GM21367 (cell line): ENCODE data around the gene GNRH2.
"Not testable (repeated sequence)": the region's sequence is repeated elsewhere in the genome, so short reads cannot be mapped to it uniquely, and the experiment has no call there.

Experiments
- ATAC-seq: cut with Tn5 transposase; IDR thresholded peaks from one replicate; pipeline ENCODE4 v1.9.1; 2021; ENCODE audit not compliant: unreplicated experiment

Gene GNRH2

DNA sequence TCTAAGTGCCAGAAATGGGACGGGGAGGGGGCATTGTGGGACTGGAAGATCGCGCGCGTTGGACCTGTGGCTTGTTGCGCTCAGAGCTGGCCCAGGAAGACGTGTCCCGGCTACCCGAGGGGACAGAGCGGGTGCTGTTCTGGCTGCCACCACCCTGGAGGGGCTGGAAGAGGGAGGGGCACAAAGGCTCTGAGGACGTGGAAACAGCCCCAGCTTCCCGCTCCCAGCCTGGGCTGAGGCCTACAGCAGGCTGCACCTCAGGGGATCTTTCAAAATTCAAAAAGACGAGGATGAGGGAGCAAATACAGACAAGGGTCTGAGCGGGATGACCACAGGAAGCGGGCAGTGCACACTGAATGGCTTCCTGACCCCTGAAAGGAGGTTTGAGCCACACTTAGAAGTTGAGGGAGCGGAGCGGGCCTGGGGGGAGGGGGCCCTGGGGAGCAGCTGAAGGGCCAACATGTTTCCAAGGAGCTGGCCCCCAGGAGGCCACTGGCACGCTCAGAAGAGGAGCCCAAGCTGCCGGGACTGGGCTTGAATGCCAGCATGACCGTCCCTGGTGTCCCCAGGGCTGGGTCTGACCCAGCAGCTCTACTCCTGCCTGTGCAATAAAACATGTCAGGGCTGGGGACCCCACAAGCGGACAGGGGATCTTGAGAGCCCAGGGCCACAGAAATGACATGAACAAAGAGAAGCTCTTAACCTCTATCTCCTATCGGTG is 29.3 kb downstream of the GNRH2 start:
- no peak for ATAC-seq

DNA sequence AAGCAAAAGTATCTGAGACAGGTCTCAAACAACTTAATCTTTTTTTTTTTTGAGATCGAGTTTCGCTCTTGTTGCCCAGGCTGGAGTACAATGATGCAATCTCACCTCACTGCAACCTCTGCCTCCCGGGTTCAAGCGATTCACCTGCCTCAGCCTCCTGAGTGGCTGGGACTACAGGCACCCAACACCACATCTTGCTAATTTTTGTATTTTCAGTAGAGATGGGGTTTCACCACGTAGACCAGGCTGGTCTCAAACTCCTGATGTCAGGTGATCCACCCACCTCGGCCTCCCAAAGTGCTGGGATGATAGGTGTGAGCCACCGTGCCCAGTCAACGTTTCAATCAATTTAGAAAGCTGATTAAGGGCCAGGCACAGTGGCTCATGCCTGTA is 29.8 kb downstream of the GNRH2 start:
- not testable (repeated sequence) for ATAC-seq

DNA sequence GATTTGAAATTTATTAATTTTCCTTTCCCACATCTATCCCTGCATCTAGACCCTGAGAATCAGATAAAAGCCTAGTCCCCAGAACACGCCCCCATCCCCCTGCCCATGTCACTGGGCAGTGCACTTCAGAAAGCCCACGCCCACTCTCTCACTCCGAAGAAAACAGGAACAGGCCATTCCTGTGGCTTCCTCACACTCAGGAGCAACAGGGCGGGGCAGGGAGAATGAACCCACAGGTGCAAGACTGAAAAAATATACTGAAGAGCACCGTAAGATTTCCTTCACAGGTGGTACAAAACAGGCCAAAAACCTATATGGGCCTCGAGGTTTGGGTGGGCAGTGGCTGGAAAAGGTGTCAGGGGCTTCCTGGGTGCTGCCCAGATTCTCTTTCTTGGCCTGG is 31.4 kb downstream of the GNRH2 start:
- ATAC-seq = no peak

GRCh38 chr20:3075315-3075714 is 31.9 kb downstream of the GNRH2 start:
- not testable (repeated sequence) for ATAC-seq

DNA sequence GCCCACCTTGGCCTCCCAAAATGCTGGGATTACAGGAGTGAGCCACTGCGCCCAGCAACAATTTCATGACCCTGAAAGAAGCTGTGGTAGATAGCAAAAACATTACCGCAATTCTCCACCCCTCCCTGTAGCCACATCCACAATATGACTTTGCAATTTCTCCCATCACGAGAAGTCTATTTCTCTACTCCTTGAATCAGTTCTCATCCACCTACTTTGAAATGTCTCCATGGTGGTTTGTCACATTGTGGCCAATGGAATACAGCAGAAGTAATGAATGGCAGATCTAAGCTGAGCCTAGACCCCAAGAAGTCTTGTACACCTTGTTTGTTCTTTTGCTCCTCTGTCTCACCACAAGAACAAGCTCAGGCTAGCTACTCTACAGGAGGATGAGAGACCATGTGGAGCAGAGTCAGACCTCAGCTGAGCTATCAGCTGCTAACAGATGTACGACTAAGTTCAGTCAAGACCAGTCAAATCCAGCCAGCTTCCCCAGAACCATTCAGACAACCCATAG is 34.3 kb downstream of the GNRH2 start:
- no peak for ATAC-seq

- no peak for ATAC-seq
Observed at GRCh38 chr20:3080939-3081388, 37.5 kb downstream of the GNRH2 start.

- no peak for ATAC-seq
Observed at GRCh38 chr20:3081641-3082040, 38.2 kb downstream of the GNRH2 start.

GRCh38 chr20:3082306-3082951 is 39.0 kb downstream of the GNRH2 start:
- no peak for ATAC-seq

GRCh38 chr20:3082955-3083952 is 39.8 kb downstream of the GNRH2 start:
- ATAC-seq = no peak

DNA sequence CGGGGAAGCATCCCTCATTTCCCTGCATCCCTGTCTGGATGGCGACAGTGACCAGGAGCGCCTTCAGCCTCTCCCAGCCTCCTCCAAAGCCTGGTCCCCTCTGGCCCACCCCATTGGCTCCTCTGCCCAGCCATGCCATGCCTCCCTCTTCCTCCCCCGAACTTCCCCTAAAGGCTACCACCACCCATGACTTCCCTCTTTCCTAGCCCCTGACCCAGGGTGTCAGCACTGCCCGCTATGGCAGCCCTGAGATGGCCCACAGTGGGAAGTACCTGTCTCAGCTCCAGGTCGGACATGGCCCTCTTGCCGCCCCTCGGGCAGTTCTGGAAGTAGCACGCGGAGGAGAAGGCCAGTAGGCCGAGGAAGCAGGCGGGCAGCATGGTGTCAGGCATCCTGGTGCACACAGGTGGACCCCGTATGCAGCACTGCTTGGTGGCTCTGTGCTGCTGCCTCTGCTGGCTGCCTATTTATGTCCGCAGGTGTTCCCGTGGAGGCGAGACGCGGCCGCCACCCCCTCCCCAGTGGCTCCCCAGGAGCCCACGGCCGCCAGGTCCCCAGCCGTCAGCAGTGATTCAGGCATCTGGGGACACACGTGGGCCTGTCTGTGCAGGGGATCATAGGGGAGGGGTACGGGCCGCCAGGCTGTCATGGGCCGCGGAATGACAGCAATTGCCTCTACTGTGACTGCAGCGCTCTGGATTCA is 41.0 kb downstream of the GNRH2 start, which contains the start of gene AVP:
Gene AVP (minus strand): TSS at position 442 of the 703 bp plus-strand sequence. CDS start 50 bp downstream, at position 392.
- ATAC-seq = no peak

- ATAC-seq = no peak
Observed at GRCh38 chr20:3084986-3085360, 41.6 kb downstream of the GNRH2 start.

DNA sequence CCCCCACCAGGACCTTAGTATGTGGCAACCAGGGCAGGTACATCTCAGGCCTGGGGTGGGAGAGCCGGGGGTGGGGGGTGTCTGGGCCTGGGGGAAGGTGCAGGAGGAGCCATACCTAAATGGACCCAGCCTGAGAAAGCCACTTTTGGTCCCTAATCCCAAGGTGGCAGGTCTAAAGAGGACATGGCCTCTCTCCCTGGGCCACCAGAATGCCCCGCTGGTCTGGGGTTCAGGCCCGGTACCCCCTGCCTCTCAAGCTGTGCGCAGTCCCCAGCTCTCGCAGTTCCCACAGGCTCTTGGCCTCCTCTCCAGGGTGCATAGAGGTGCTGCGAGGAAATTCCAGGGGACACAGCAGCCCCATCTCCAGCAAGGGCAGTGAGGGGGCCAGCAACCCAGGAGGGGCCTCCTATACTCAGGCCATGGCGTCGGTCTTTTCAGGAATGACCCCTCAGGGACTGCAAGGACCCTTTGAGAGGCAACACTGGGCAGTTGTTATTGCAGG is 42.2 kb downstream of the GNRH2 start:
- ATAC-seq = no peak

- no peak for ATAC-seq
Observed at GRCh38 chr20:3088031-3088430, 44.6 kb downstream of the GNRH2 start.

- ATAC-seq = no peak
Observed at GRCh38 chr20:3090565-3090964, 47.1 kb downstream of the GNRH2 start.

- no peak for ATAC-seq
Observed at GRCh38 chr20:3092611-3093379, 49.4 kb downstream of the GNRH2 start.

DNA sequence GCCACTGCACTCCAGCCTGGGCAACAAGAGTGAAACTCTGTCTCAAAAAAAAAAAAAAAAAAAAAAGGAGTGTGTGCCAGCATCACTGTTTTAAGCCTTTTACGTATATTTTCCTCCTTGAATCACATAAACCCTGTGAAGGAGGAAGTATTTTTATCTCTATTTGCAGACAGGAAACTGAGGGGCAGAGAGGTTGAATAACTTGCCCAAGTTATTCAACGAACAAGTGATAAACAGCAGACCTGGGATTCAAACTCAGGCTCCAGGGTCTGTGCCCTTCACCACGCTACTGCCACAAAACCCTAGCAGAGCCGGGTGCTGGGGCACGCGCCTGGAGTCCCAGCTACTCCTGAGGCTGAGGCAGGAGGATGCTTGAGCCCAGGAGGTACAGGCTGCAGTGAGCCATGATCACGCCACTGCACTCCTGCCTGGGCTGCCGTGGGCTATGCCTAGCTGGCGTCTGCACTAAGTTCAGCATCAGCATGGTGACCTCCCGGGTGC is 50.5 kb downstream of the GNRH2 start:
- no peak for ATAC-seq

DNA sequence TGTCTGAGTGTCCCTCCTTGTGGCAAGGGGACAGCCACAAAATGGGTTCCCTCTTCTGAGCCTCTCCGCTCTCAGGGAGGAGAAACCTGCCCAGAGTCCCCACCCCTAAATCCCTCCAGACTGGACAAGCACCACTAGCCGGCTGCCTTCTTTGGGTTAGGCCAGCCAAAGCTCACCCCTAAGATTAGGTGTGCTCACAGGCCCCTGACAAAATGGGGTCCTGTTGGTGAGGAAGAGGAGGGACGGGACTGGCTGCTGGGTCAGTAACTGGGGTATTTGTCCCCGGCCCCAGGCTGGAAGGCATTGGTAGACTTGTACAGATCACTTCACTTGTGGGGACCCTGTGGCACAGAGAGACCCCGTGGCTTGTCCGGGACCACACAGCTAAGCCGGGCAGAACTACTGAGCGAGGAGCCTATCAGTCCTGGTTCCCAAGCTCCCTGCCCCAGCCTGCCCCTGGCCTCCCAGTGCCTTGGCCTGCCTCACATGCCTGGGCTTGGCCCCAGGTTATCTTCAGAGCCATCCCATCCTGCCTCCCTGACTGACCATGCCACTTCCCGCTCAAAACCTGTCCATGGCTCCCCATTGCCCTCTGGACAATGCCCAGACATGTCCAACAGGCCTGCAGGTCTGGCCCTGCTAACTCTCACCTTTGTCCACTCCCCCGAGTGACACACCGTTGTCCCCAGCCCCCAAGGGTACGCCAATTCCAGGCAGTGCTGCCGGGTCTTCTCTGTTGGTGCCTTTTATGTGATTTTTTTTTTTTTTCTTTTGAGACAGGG is 51.6 kb downstream of the GNRH2 start:
- ATAC-seq = no peak
